BLaER1 (cell line): ENCODE measurements around the gene GMDS.

Experiments used
- H3K27ac ChIP-seq: shearing (Covaris generic); formaldehyde crosslinking; 2 replicates; pipeline ENCODE4 v1.8.1; 2022
- H3K27me3 ChIP-seq: shearing (Covaris generic); formaldehyde crosslinking; 2 replicates; pipeline ENCODE4 v1.8.1; 2022
- H3K36me3 ChIP-seq: shearing (Covaris generic); formaldehyde crosslinking; 2 replicates; pipeline ENCODE4 v1.8.1; 2022
- H3K4me1 ChIP-seq: shearing (Covaris generic); formaldehyde crosslinking; 2 replicates; pipeline ENCODE4 v1.8.1; 2022
- H3K4me2 ChIP-seq: shearing (Covaris generic); formaldehyde crosslinking; 2 replicates; pipeline ENCODE4 v1.8.1; 2022
- H3K4me3 ChIP-seq: shearing (Covaris generic); formaldehyde crosslinking; 2 replicates; pipeline ENCODE4 v1.8.1; 2022
- H3K9ac ChIP-seq: shearing (Covaris generic); formaldehyde crosslinking; 2 replicates; pipeline ENCODE4 v1.8.1; 2022
- H3K9me3 ChIP-seq: shearing (Covaris generic); formaldehyde crosslinking; 2 replicates; pipeline ENCODE4 v1.8.1; 2022
- H4K20me1 ChIP-seq: shearing (Covaris generic); formaldehyde crosslinking; 2 replicates; pipeline ENCODE4 v1.8.1; 2022
- Cebpa-rat ChIP-seq: shearing (Covaris generic); IDR thresholded peaks from 2 replicates; pipeline ENCODE4 v1.8.1; 2022

Gene GMDS

GRCh38 chr6:2102966-2103365 is 142.4 kb downstream of the GMDS start:
- H4K20me1 ChIP-seq, result peaks cover 5% of the 10 kb centered on the region; the same call in 1 of the 2 replicates
- H3K9ac ChIP-seq, result no peak overlapping the region
- no peaks in the 10 kb centered on the region for H3K27me3 ChIP-seq
- H3K27ac ChIP-seq, result no peak overlapping the region
- no peak overlapping the region for H3K4me2 ChIP-seq
- no peaks in the 10 kb centered on the region for H3K36me3 ChIP-seq
- H3K9me3 ChIP-seq, result no peaks in the 10 kb centered on the region
- H3K4me1 ChIP-seq, result no peaks in the 10 kb centered on the region
- no peak overlapping the region for H3K4me3 ChIP-seq
- no peak for TF ChIP-seq Cebpa-rat

- Histone ChIP-seq H3K4me1 (no peaks in the 10 kb centered on the region), H4K20me1 (peaks cover 5% of the 10 kb centered on the region; the same call in 1 of the 2 replicates), H3K9ac (no peak overlapping the region), H3K4me3 (no peak overlapping the region), H3K36me3 (no peaks in the 10 kb centered on the region), H3K27ac (no peak overlapping the region), H3K27me3 (no peaks in the 10 kb centered on the region), H3K9me3 (no peaks in the 10 kb centered on the region), H3K4me2 (no peak overlapping the region)
- no peak; the same call in 1 of the 2 replicates for TF ChIP-seq Cebpa-rat
These were observed 143.0 kb downstream of the GMDS start for GRCh38 chr6:2102316-2102883.

GRCh38 chr6:2101213-2101612 is 144.2 kb downstream of the GMDS start:
- no peak overlapping the region for H3K4me3 ChIP-seq
- H3K9ac ChIP-seq, result no peak overlapping the region
- no peaks in the 10 kb centered on the region for H3K9me3 ChIP-seq
- no peaks in the 10 kb centered on the region for H3K27me3 ChIP-seq
- peaks cover 5% of the 10 kb centered on the region; the same call in 1 of the 2 replicates for H4K20me1 ChIP-seq
- no peak overlapping the region for H3K4me2 ChIP-seq
- no peak for TF ChIP-seq Cebpa-rat
- H3K36me3 ChIP-seq, result no peaks in the 10 kb centered on the region
- H3K27ac ChIP-seq, result no peak overlapping the region
- H3K4me1 ChIP-seq, result no peaks in the 10 kb centered on the region

GRCh38 chr6:2099870-2100269 is 145.5 kb downstream of the GMDS start:
- H3K4me3 ChIP-seq, result no peak overlapping the region
- H3K36me3 ChIP-seq, result no peaks in the 10 kb centered on the region
- H3K9me3 ChIP-seq, result no peaks in the 10 kb centered on the region
- H3K27ac ChIP-seq, result no peak overlapping the region
- no peaks in the 10 kb centered on the region for H3K27me3 ChIP-seq
- H3K4me2 ChIP-seq, result no peak overlapping the region
- peaks cover 5% of the 10 kb centered on the region; the same call in 1 of the 2 replicates for H4K20me1 ChIP-seq
- no peak overlapping the region for H3K9ac ChIP-seq
- no peak for TF ChIP-seq Cebpa-rat
- H3K4me1 ChIP-seq, result no peaks in the 10 kb centered on the region

GRCh38 chr6:2097464-2097863 is 147.9 kb downstream of the GMDS start:
- Histone ChIP-seq H3K4me3 (no peak overlapping the region), H3K27me3 (no peaks in the 10 kb centered on the region), H3K9ac (no peak overlapping the region), H3K36me3 (no peaks in the 10 kb centered on the region), H3K4me2 (no peak overlapping the region), H3K27ac (no peak overlapping the region), H3K9me3 (no peaks in the 10 kb centered on the region), H4K20me1 (no peaks in the 10 kb centered on the region), H3K4me1 (no peaks in the 10 kb centered on the region)
- no peak for TF ChIP-seq Cebpa-rat

DNA sequence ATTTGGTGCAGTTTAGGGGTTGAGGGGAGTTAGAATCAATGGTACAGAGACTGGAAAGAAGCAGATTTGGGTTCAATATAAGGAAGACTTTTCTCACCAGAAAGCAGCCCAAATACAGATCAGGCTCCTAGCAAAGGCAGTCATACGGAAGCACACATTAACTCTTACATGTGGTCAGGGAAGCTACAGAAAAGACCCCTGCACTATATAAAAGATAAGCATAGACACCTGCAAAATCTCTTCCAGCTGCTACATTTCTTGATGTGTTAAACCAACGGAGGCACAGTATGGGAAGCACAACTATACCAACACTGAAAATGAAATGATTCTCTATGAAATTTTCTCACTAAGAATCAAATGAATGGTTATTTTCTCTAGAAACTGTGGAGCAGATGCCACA is 150.8 kb downstream of the GMDS start:
- H3K4me3 ChIP-seq, result no peak overlapping the region
- no peaks in the 10 kb centered on the region for H3K4me1 ChIP-seq
- H3K27me3 ChIP-seq, result no peaks in the 10 kb centered on the region
- no peak for TF ChIP-seq Cebpa-rat
- no peaks in the 10 kb centered on the region for H3K9me3 ChIP-seq
- no peak overlapping the region for H3K27ac ChIP-seq
- no peak overlapping the region for H3K4me2 ChIP-seq
- no peak overlapping the region for H3K9ac ChIP-seq
- no peaks in the 10 kb centered on the region for H4K20me1 ChIP-seq
- no peaks in the 10 kb centered on the region for H3K36me3 ChIP-seq

DNA sequence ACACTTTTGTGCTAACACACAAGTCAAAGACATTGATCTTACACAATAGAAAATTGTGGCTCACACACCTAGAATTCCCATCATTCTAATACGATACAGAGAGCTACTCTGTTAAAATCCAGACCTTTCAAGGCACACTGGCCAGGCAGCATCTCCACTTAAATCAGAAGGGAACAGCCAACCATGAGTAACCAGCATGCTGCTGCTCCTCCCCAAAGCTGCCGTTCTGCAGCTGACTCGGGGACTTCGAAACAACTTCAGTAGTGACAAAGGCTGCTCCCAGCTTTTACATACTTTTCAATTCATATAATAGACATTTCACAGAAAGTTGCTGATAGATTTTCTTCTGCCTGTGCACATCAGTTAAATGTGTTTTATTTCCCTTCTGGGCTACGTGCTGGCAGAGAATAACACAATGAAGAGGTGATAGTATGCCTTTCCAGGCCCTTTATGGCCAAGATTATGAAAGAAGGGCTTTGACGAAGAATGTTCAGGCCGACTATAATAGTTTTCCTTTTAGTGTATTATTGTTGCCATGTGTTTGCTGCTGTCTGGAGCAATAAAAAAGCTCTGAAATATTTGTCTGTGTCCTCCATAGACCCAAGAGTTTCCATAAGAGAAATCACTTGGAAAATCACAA is 159.0 kb downstream of the GMDS start:
- Histone ChIP-seq H3K4me3 (no peak overlapping the region), H4K20me1 (no peaks in the 10 kb centered on the region), H3K9me3 (0 out of 2 replicates have a peak, but pooled peaks cover under 1% of the 10 kb centered on the region), H3K4me1 (no peaks in the 10 kb centered on the region), H3K27me3 (no peaks in the 10 kb centered on the region), H3K4me2 (no peak overlapping the region), H3K9ac (no peak overlapping the region), H3K36me3 (no peaks in the 10 kb centered on the region), H3K27ac (no peak overlapping the region)
- TF ChIP-seq Cebpa-rat, result no peak

GRCh38 chr6:2085657-2086056 is 159.7 kb downstream of the GMDS start:
- Histone ChIP-seq H3K4me1 (no peaks in the 10 kb centered on the region), H3K27me3 (no peaks in the 10 kb centered on the region), H3K36me3 (0 out of 2 replicates have a peak, but pooled peaks cover 4% of the 10 kb centered on the region), H3K4me2 (no peak overlapping the region), H3K9me3 (peaks cover 7% of the 10 kb centered on the region; the same call in 1 of the 2 replicates), H3K4me3 (no peak overlapping the region), H3K27ac (no peak overlapping the region), H3K9ac (no peak overlapping the region), H4K20me1 (no peaks in the 10 kb centered on the region)
- no peak for TF ChIP-seq Cebpa-rat

DNA sequence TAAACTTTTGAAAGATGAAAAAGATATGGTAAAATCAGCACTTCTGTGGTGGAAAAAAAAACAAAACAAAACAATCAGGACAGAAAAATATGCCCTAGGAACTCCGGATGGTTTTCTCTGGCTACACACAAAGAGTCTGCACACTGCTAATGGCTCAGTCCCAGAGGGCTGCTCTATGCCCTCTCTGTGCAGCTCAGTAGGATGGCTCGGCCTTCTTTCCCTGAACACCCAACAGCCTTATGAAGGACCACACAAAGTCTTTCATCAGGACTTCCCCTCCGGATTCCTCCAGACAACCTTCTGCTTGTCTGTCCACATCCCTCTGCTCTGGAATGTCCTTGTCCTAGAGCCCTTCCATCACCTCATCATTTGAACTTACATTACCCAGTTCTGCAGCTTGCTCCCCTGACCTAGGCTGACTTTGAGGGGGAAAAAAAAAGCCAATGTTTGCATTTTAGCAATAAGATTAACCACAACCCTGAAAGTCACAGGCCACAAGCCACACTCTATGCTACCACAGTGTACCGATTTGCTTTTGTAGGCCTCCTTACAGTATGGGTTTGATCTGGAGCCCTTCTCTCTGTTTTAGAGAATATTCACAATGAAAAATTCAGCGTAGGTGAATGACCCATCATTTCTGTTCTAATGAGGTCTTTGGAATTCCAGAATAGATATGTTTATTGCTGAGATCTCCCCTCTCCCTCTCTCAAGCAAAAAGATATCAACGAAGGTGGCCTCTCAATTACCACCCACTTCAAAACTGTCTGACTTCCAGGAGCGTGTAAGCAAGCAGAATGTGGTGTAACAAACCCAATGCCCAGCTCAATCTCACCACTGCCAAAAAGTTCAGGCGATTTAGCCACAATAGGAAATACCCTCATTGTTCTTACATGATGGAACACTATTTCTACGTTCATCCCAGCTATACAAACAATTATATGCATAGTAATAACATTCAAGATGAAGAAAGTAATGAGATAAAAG is 164.0 kb downstream of the GMDS start:
- Histone ChIP-seq H3K4me3 (no peak overlapping the region), H3K4me1 (no peaks in the 10 kb centered on the region), H3K27me3 (no peaks in the 10 kb centered on the region), H3K9me3 (peaks cover 25% of the 10 kb centered on the region), H3K27ac (no peak overlapping the region), H3K36me3 (0 out of 2 replicates have a peak, but pooled peaks cover 4% of the 10 kb centered on the region), H3K4me2 (no peak overlapping the region), H4K20me1 (no peaks in the 10 kb centered on the region), H3K9ac (no peak overlapping the region)
- no peak for TF ChIP-seq Cebpa-rat

DNA sequence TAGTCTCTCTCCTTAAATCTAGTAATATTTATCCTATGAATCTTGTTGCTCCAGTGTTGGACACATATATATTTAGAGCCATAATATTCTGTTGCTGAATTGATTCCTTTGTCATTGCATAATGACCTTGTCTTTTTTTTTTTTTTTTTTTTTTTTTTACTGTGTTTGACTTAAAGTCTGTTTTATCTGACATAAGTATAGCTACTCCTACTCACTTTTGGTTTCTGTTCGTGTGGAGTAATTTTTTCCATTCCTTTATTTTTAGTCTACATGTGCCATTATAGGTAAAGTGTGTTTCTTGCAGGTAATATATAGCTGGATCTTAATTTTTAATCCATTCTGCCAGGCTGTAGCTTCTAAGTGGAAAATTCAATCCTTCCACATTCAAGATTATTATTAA is 166.5 kb downstream of the GMDS start:
- no peaks in the 10 kb centered on the region for H3K27me3 ChIP-seq
- 0 out of 2 replicates have a peak, but pooled peaks cover 4% of the 10 kb centered on the region for H3K36me3 ChIP-seq
- H3K9ac ChIP-seq, result no peak overlapping the region
- H3K9me3 ChIP-seq, result peaks cover 25% of the 10 kb centered on the region
- H3K4me1 ChIP-seq, result no peaks in the 10 kb centered on the region
- no peak for TF ChIP-seq Cebpa-rat
- H4K20me1 ChIP-seq, result no peaks in the 10 kb centered on the region
- H3K4me3 ChIP-seq, result no peak overlapping the region
- H3K27ac ChIP-seq, result no peak overlapping the region
- H3K4me2 ChIP-seq, result no peak overlapping the region
